WTC11 (cell line): Measurements from ENCODE around the gene ENKUR. TPM values are rescaled to one million over a fixed set of nuclear protein-coding genes. Genes with fewer than 3 reads are reported as not detected.

Experiments used
- ATAC-seq: fragments of 200-7000 bp; cut with Tn5 transposase; 2 replicates; pipeline ENCODE4 v1.10.0; 2021; ENCODE audit warnings: mild to moderate bottlenecking, moderate library complexity
- CTCF ChIA-PET: fragments of 300-600 bp; sonication (Branson Sonifier 250); formaldehyde crosslinking; loops from one replicate; lab custom pipeline; 2021; ENCODE audit warnings: antibody characterized with exemption; lab: Charles Lee
- POLR2A ChIA-PET: fragments of 350-600 bp; sonication (Branson Sonifier 250); formaldehyde crosslinking; loops from one replicate; lab custom pipeline; 2021; ENCODE audit warnings: antibody characterized with exemption; lab: Charles Lee
- DNase-seq: peaks from one replicate; pipeline ENCODE4 v3.0.0; 2021; ENCODE audit warnings: low spot score
- H3K27ac Mint-ChIP-seq: 2 replicates; pipeline ENCODE4 v1.8.0; 2021; ENCODE audit warnings: mixed read lengths
- H3K27me3 Mint-ChIP-seq: 2 replicates; pipeline ENCODE4 v1.8.0; 2021; ENCODE audit warnings: low read depth, mild to moderate bottlenecking, moderate library complexity, mixed read lengths
- H3K36me3 Mint-ChIP-seq: 2 replicates; pipeline ENCODE4 v1.8.0; 2021; ENCODE audit warnings: mixed read lengths
- H3K4me1 Mint-ChIP-seq: 2 replicates; pipeline ENCODE4 v1.8.0; 2022; ENCODE audit warnings: mixed read lengths
- H3K4me3 Mint-ChIP-seq: 2 replicates; pipeline ENCODE4 v1.8.0; 2021; ENCODE audit warnings: mild to moderate bottlenecking, moderate library complexity, mixed read lengths
- H3K9me3 Mint-ChIP-seq: 2 replicates; pipeline ENCODE4 v1.8.0; 2021; ENCODE audit warnings: mixed read lengths
- AFF4 ChIP-seq: sonication (generic); formaldehyde crosslinking; IDR thresholded peaks from 2 replicates; pipeline ENCODE4 v1.8.1; 2023; ENCODE audit warnings: mild to moderate bottlenecking, missing genetic modification reagents, borderline replicate concordance
- AR ChIP-seq: fragments of 250-450 bp; sonication (Bioruptor Pico); IDR thresholded peaks from 2 replicates; pipeline ENCODE4 v1.9.0; 2021; ENCODE audit warnings: mild to moderate bottlenecking
- E2F1 ChIP-seq: sonication (generic); formaldehyde crosslinking; IDR thresholded peaks from 2 replicates; pipeline ENCODE4 v1.8.0; 2022; ENCODE audit warnings: mild to moderate bottlenecking, missing genetic modification reagents
- EMX1 ChIP-seq: fragments of 250-450 bp; sonication (Bioruptor Pico); IDR thresholded peaks from 2 replicates; pipeline ENCODE4 v1.8.0; 2021; ENCODE audit warnings: mild to moderate bottlenecking
- GTF2I ChIP-seq: fragments of 250-450 bp; sonication (Bioruptor Pico); conservative IDR thresholded peaks from 2 replicates; pipeline ENCODE4 v1.4.0; 2021; ENCODE audit warnings: mild to moderate bottlenecking
- HMGA2 ChIP-seq: fragments of 250-450 bp; sonication (Bioruptor Pico); IDR thresholded peaks from 2 replicates; pipeline ENCODE4 v1.4.0; 2021; ENCODE audit warnings: mild to moderate bottlenecking, moderate library complexity
- HMGXB4 ChIP-seq: sonication (generic); formaldehyde crosslinking; IDR thresholded peaks from 2 replicates; pipeline ENCODE4 v1.8.1; 2023; ENCODE audit warnings: mild to moderate bottlenecking, moderate library complexity, missing genetic modification reagents
- MAX ChIP-seq: sonication (generic); formaldehyde crosslinking; IDR thresholded peaks from 2 replicates; pipeline ENCODE4 v1.8.0; 2022; ENCODE audit warnings: mild to moderate bottlenecking, missing genetic modification reagents
- NR1H2 ChIP-seq: sonication (generic); formaldehyde crosslinking; IDR thresholded peaks from 2 replicates; pipeline ENCODE4 v1.9.0; 2021; ENCODE audit warnings: mild to moderate bottlenecking, moderate library complexity, missing genetic modification reagents
- ZMAT4 ChIP-seq: fragments of 250-450 bp; sonication (Bioruptor Pico); IDR thresholded peaks from 2 replicates; pipeline ENCODE4 v1.9.0; 2021; ENCODE audit warnings: mild to moderate bottlenecking
- ZNF138 ChIP-seq: sonication (generic); formaldehyde crosslinking; conservative IDR thresholded peaks from 2 replicates; pipeline ENCODE4 v1.8.1; 2022; ENCODE audit warnings: mild to moderate bottlenecking, moderate library complexity, missing genetic modification reagents
- ZNF281 ChIP-seq: sonication (generic); formaldehyde crosslinking; IDR thresholded peaks from 2 replicates; pipeline ENCODE4 v1.8.0; 2023; ENCODE audit warnings: mild to moderate bottlenecking, missing genetic modification reagents
- ZSCAN18 ChIP-seq: fragments of 250-450 bp; sonication (Bioruptor Pico); IDR thresholded peaks from 2 replicates; pipeline ENCODE4 v2.1.2; 2022; ENCODE audit warnings: mild to moderate bottlenecking, moderate library complexity
- total RNA-seq: library from RNA; stranded (reverse); gene quantifications from 3 replicates; pipeline ENCODE4 v1.2.3, GENCODE V29; 2021

ENKUR gene
- total RNA-seq, 1 experiment from 2014 or later: not detected

GRCh38 chr10:25036381-25036780 lies 20.4 kb upstream of the ENKUR start:
- no peak for ATAC-seq
- Mint-ChIP-seq H3K9me3 (no peaks in the 10 kb centered on the region), H3K27ac (no peak overlapping the region), H3K36me3 (no peaks in the 10 kb centered on the region), H3K27me3 (no peaks in the 10 kb centered on the region), H3K4me3 (no peak overlapping the region)
- CTCF ChIA-PET: interaction anchor here (0.7 kb wide), 1 partner anchor 418 kb away, joined by 3 read pairs; no protein-coding TSS in a partner anchor
- POLR2A ChIA-PET: no interaction called here
- TF ChIP-seq MAX (CRISPR knock-in tag) (no peak), HMGXB4 (CRISPR knock-in tag) (no peak), E2F1 (no peak), EMX1 (CRISPR knock-in tag) (no peak), ZSCAN18 (CRISPR knock-in tag) (no peak), ZNF281 (CRISPR knock-in tag) (no peak)
- TF ChIP-seq, all 79 proteins: peak for 0
- DNase-seq: no peak
- no peaks in the 10 kb centered on the region for H3K4me1 Mint-ChIP-seq

- H3K27me3 Mint-ChIP-seq: no peaks in the 10 kb centered on the region
- CTCF ChIA-PET: no interaction called here
- TF ChIP-seq AR (CRISPR knock-in tag) (no peak), NR1H2 (CRISPR knock-in tag) (no peak), HMGA2 (CRISPR knock-in tag) (no peak)
- H3K27ac Mint-ChIP-seq: no peak overlapping the region
- POLR2A ChIA-PET: no interaction called here
- H3K4me3 Mint-ChIP-seq: no peak overlapping the region
- DNase-seq (no peak), ATAC-seq (no peak)
- no peaks in the 10 kb centered on the region for H3K9me3 Mint-ChIP-seq
- no peaks in the 10 kb centered on the region for H3K4me1 Mint-ChIP-seq
- H3K36me3 Mint-ChIP-seq: no peaks in the 10 kb centered on the region
These were observed 13.6 kb upstream of the ENKUR start for GRCh38 chr10:25029519-25029918.

- TF ChIP-seq ZNF138 (no peak), ZMAT4 (CRISPR knock-in tag) (no peak), GTF2I (CRISPR knock-in tag) (no peak), HMGXB4 (CRISPR knock-in tag) (no peak), AFF4 (no peak)
- no peak for ATAC-seq
These were observed 12.8 kb upstream of the ENKUR start for GRCh38 chr10:25028711-25029110.

More at GRCh38 chr10:25028711-25029110, 12.8 kb upstream of the ENKUR start:
- H3K27ac Mint-ChIP-seq: no peak overlapping the region
- ChIA-PET CTCF (no interaction called here), POLR2A (no interaction called here)
- no peak for DNase-seq
- no peaks in the 10 kb centered on the region for H3K36me3 Mint-ChIP-seq
- no peaks in the 10 kb centered on the region for H3K4me1 Mint-ChIP-seq
- no peaks in the 10 kb centered on the region for H3K27me3 Mint-ChIP-seq
- H3K4me3 Mint-ChIP-seq: no peak overlapping the region
- H3K9me3 Mint-ChIP-seq: no peaks in the 10 kb centered on the region
